WTC11 (cell line): ENCODE results near the gene HIPK2. TPM values are rescaled to one million over a fixed set of nuclear protein-coding genes. Genes with fewer than 3 reads are reported as not detected.

ENCODE experiments used
- ATAC-seq: fragments of 200-7000 bp; cut with Tn5 transposase; 2 replicates; pipeline ENCODE4 v1.10.0; 2021; ENCODE audit warnings: mild to moderate bottlenecking, moderate library complexity
- CTCF ChIA-PET: fragments of 300-600 bp; sonication (Branson Sonifier 250); formaldehyde crosslinking; loops from one replicate; lab custom pipeline; 2021; ENCODE audit warnings: antibody characterized with exemption; lab: Charles Lee
- POLR2A ChIA-PET: fragments of 350-600 bp; sonication (Branson Sonifier 250); formaldehyde crosslinking; loops from one replicate; lab custom pipeline; 2021; ENCODE audit warnings: antibody characterized with exemption; lab: Charles Lee
- DNase-seq: peaks from one replicate; pipeline ENCODE4 v3.0.0; 2021; ENCODE audit warnings: low spot score
- H3K27ac Mint-ChIP-seq: 2 replicates; pipeline ENCODE4 v1.8.0; 2021; ENCODE audit warnings: mixed read lengths
- H3K27me3 Mint-ChIP-seq: 2 replicates; pipeline ENCODE4 v1.8.0; 2021; ENCODE audit warnings: low read depth, mild to moderate bottlenecking, moderate library complexity, mixed read lengths
- H3K36me3 Mint-ChIP-seq: 2 replicates; pipeline ENCODE4 v1.8.0; 2021; ENCODE audit warnings: mixed read lengths
- H3K4me1 Mint-ChIP-seq: 2 replicates; pipeline ENCODE4 v1.8.0; 2022; ENCODE audit warnings: mixed read lengths
- H3K4me3 Mint-ChIP-seq: 2 replicates; pipeline ENCODE4 v1.8.0; 2021; ENCODE audit warnings: mild to moderate bottlenecking, moderate library complexity, mixed read lengths
- H3K9me3 Mint-ChIP-seq: 2 replicates; pipeline ENCODE4 v1.8.0; 2021; ENCODE audit warnings: mixed read lengths
- CBFB ChIP-seq: sonication (generic); formaldehyde crosslinking; IDR thresholded peaks from 2 replicates; pipeline ENCODE4 v1.8.1; 2022; ENCODE audit warnings: mild to moderate bottlenecking, low read depth, missing genetic modification reagents
- E2F1 ChIP-seq: sonication (generic); formaldehyde crosslinking; IDR thresholded peaks from 2 replicates; pipeline ENCODE4 v1.8.0; 2022; ENCODE audit warnings: mild to moderate bottlenecking, missing genetic modification reagents
- FOXK1 ChIP-seq: sonication (generic); formaldehyde crosslinking; IDR thresholded peaks from 2 replicates; pipeline ENCODE4 v1.8.0; 2022; ENCODE audit warnings: mild to moderate bottlenecking, moderate library complexity, missing genetic modification reagents
- FOXP1 ChIP-seq: sonication (generic); formaldehyde crosslinking; IDR thresholded peaks from 2 replicates; pipeline ENCODE4 v1.8.0; 2022; ENCODE audit warnings: missing genetic modification reagents, mild to moderate bottlenecking, moderate library complexity, borderline replicate concordance
- GABPB1 ChIP-seq: sonication (generic); formaldehyde crosslinking; IDR thresholded peaks from 2 replicates; pipeline ENCODE4 v1.8.1; 2023; ENCODE audit warnings: mild to moderate bottlenecking, missing genetic modification reagents
- JUN ChIP-seq: sonication (generic); formaldehyde crosslinking; IDR thresholded peaks from 2 replicates; pipeline ENCODE4 v1.8.0; 2023; ENCODE audit warnings: mild to moderate bottlenecking, missing genetic modification reagents
- NR1H2 ChIP-seq: sonication (generic); formaldehyde crosslinking; IDR thresholded peaks from 2 replicates; pipeline ENCODE4 v1.9.0; 2021; ENCODE audit warnings: mild to moderate bottlenecking, moderate library complexity, missing genetic modification reagents
- PRRX2 ChIP-seq: fragments of 250-450 bp; sonication (Bioruptor Pico); IDR thresholded peaks from 2 replicates; pipeline ENCODE4 v1.8.0; 2021; ENCODE audit warnings: mild to moderate bottlenecking
- RORB ChIP-seq: fragments of 250-450 bp; sonication (Bioruptor Pico); IDR thresholded peaks from 2 replicates; pipeline ENCODE4 v1.9.0; 2021; ENCODE audit warnings: mild to moderate bottlenecking
- TEAD4 ChIP-seq: sonication (generic); formaldehyde crosslinking; IDR thresholded peaks from 2 replicates; pipeline ENCODE4 v1.8.0; 2022; ENCODE audit warnings: mild to moderate bottlenecking, missing genetic modification reagents
- ZNF219 ChIP-seq: sonication (generic); formaldehyde crosslinking; IDR thresholded peaks from 2 replicates; pipeline ENCODE4 v1.8.0; 2023; ENCODE audit warnings: missing genetic modification reagents, mild to moderate bottlenecking, borderline replicate concordance
- ZNF532 ChIP-seq: fragments of 250-450 bp; sonication (Bioruptor Pico); IDR thresholded peaks from 2 replicates; pipeline ENCODE4 v1.9.0; 2021; ENCODE audit warnings: mild to moderate bottlenecking, borderline replicate concordance
- total RNA-seq: library from RNA; stranded (reverse); gene quantifications from 3 replicates; pipeline ENCODE4 v1.2.3, GENCODE V29; 2021
- TF ChIP-seq, protein P1 (sequence below): sonication (generic); formaldehyde crosslinking; IDR thresholded peaks from 2 replicates; pipeline ENCODE4 v1.8.0; 2022; ENCODE audit warnings: mild to moderate bottlenecking, missing genetic modification reagents
- TF ChIP-seq, protein P2 (sequence below): sonication (generic); formaldehyde crosslinking; IDR thresholded peaks from 2 replicates; pipeline ENCODE4 v1.8.0; 2022; ENCODE audit warnings: missing genetic modification reagents
- TF ChIP-seq, protein P3 (sequence below): sonication (generic); formaldehyde crosslinking; IDR thresholded peaks from 2 replicates; pipeline ENCODE4 v1.8.1; 2023; ENCODE audit warnings: mild to moderate bottlenecking, missing genetic modification reagents
- TF ChIP-seq, protein P4 (sequence below): sonication (generic); formaldehyde crosslinking; IDR thresholded peaks from 2 replicates; pipeline ENCODE4 v1.8.1; 2023; ENCODE audit warnings: mild to moderate bottlenecking, moderate library complexity, missing genetic modification reagents

HIPK2 gene
- total RNA-seq, 1 experiment from 2014 or later, result 25.3 TPM

DNA sequence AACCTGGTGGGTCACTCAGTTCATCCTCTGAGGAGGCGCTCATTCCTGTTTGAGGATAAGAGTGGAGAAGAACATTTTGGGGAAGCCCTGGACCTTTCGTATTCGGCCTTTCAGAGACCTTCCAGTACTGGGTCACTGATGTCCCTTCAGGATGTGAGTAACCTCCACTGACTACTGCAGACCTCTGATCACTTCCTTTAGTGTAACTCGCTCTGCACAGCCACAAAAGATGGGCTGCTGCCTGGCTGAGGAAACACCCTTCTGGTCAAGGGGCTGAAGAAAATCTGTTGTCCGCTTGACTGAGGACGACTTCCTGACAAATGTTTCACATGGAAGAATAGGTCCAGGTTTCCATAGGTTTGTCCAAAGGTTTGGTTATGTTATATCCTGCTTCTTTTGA lies 35.4 kb upstream of the HIPK2 start:
- no peaks in the 10 kb centered on the region for H3K4me1 Mint-ChIP-seq
- H3K27ac Mint-ChIP-seq, result no peak overlapping the region
- ATAC-seq, result no peak
- DNase-seq, result no peak
- H3K36me3 Mint-ChIP-seq, result no peaks in the 10 kb centered on the region
- no peak overlapping the region for H3K4me3 Mint-ChIP-seq
- no peaks in the 10 kb centered on the region for H3K27me3 Mint-ChIP-seq
- POLR2A ChIA-PET, result no interaction called here
- H3K9me3 Mint-ChIP-seq, result peaks cover 12% of the 10 kb centered on the region
- CTCF ChIA-PET, result no interaction called here
- TF ChIP-seq CBFB, result no peak
- no peak for TF ChIP-seq RORB (CRISPR knock-in tag)
- no peak for TF ChIP-seq FOXP1 (CRISPR knock-in tag)
- TF ChIP-seq E2F1 (CRISPR knock-in tag), result no peak

GRCh38 chr7:139811066-139811465 lies 33.3 kb upstream of the HIPK2 start:
- H3K27me3 Mint-ChIP-seq, result no peaks in the 10 kb centered on the region
- no peak overlapping the region for H3K4me3 Mint-ChIP-seq
- peaks cover 12% of the 10 kb centered on the region for H3K9me3 Mint-ChIP-seq
- H3K4me1 Mint-ChIP-seq, result no peaks in the 10 kb centered on the region
- POLR2A ChIA-PET, result no interaction called here
- ATAC-seq (no peak), DNase-seq (no peak)
- TF ChIP-seq, protein P1, sequence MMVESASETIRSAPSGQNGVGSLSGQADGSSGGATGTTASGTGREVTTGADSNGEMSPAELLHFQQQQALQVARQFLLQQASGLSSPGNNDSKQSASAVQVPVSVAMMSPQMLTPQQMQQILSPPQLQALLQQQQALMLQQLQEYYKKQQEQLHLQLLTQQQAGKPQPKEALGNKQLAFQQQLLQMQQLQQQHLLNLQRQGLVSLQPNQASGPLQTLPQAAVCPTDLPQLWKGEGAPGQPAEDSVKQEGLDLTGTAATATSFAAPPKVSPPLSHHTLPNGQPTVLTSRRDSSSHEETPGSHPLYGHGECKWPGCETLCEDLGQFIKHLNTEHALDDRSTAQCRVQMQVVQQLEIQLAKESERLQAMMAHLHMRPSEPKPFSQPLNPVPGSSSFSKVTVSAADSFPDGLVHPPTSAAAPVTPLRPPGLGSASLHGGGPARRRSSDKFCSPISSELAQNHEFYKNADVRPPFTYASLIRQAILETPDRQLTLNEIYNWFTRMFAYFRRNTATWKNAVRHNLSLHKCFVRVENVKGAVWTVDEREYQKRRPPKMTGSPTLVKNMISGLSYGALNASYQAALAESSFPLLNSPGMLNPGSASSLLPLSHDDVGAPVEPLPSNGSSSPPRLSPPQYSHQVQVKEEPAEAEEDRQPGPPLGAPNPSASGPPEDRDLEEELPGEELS (CRISPR knock-in tag), result no peak
- TF ChIP-seq, protein P2, sequence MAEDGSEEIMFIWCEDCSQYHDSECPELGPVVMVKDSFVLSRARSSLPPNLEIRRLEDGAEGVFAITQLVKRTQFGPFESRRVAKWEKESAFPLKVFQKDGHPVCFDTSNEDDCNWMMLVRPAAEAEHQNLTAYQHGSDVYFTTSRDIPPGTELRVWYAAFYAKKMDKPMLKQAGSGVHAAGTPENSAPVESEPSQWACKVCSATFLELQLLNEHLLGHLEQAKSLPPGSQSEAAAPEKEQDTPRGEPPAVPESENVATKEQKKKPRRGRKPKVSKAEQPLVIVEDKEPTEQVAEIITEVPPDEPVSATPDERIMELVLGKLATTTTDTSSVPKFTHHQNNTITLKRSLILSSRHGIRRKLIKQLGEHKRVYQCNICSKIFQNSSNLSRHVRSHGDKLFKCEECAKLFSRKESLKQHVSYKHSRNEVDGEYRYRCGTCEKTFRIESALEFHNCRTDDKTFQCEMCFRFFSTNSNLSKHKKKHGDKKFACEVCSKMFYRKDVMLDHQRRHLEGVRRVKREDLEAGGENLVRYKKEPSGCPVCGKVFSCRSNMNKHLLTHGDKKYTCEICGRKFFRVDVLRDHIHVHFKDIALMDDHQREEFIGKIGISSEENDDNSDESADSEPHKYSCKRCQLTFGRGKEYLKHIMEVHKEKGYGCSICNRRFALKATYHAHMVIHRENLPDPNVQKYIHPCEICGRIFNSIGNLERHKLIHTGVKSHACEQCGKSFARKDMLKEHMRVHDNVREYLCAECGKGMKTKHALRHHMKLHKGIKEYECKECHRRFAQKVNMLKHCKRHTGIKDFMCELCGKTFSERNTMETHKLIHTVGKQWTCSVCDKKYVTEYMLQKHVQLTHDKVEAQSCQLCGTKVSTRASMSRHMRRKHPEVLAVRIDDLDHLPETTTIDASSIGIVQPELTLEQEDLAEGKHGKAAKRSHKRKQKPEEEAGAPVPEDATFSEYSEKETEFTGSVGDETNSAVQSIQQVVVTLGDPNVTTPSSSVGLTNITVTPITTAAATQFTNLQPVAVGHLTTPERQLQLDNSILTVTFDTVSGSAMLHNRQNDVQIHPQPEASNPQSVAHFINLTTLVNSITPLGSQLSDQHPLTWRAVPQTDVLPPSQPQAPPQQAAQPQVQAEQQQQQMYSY (CRISPR knock-in tag), result no peak
- TF ChIP-seq JUN, result no peak
- no peak for TF ChIP-seq NR1H2 (CRISPR knock-in tag)
- TF ChIP-seq ZNF532, result no peak
- no peak for TF ChIP-seq FOXP1 (CRISPR knock-in tag)
- TF ChIP-seq, protein P3, sequence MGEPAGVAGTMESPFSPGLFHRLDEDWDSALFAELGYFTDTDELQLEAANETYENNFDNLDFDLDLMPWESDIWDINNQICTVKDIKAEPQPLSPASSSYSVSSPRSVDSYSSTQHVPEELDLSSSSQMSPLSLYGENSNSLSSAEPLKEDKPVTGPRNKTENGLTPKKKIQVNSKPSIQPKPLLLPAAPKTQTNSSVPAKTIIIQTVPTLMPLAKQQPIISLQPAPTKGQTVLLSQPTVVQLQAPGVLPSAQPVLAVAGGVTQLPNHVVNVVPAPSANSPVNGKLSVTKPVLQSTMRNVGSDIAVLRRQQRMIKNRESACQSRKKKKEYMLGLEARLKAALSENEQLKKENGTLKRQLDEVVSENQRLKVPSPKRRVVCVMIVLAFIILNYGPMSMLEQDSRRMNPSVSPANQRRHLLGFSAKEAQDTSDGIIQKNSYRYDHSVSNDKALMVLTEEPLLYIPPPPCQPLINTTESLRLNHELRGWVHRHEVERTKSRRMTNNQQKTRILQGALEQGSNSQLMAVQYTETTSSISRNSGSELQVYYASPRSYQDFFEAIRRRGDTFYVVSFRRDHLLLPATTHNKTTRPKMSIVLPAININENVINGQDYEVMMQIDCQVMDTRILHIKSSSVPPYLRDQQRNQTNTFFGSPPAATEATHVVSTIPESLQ, result no peak
- no peak for TF ChIP-seq ZNF219 (CRISPR knock-in tag)
- no peak for TF ChIP-seq PRRX2
- no peak for TF ChIP-seq FOXK1 (CRISPR knock-in tag)
- TF ChIP-seq, protein P4, sequence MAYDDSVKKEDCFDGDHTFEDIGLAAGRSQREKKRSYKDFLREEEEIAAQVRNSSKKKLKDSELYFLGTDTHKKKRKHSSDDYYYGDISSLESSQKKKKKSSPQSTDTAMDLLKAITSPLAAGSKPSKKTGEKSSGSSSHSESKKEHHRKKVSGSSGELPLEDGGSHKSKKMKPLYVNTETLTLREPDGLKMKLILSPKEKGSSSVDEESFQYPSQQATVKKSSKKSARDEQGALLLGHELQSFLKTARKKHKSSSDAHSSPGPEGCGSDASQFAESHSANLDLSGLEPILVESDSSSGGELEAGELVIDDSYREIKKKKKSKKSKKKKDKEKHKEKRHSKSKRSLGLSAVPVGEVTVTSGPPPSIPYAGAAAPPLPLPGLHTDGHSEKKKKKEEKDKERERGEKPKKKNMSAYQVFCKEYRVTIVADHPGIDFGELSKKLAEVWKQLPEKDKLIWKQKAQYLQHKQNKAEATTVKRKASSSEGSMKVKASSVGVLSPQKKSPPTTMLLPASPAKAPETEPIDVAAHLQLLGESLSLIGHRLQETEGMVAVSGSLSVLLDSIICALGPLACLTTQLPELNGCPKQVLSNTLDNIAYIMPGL (CRISPR knock-in tag), result no peak
- no peak for TF ChIP-seq TEAD4 (CRISPR knock-in tag)
- TF ChIP-seq GABPB1 (CRISPR knock-in tag), result no peak
- CTCF ChIA-PET, result no interaction called here
- H3K36me3 Mint-ChIP-seq, result no peaks in the 10 kb centered on the region; the same call in 1 of the 2 replicates
- no peak overlapping the region for H3K27ac Mint-ChIP-seq
